Measurements from ENCODE around the gene FHIT.

The FHIT gene

DNA sequence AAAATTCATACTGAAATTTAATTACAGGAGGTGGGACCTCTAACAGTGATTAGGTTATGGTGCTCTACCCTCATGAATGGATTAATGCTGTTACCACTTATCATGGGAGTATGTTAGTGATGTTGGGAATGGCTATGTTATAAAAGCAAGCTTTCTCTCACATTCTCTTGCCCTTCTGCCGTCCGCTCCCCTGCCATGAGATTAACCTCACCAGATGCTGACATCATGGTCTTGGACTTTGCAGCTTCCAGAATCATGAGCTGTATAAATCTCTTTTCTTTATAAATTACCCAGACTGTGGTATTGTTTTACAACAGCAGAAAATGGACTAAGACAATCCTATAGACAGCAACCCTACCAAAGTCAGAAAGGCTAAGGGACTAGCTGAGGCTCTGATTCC, 884.8 kb downstream of the FHIT start:
- no peaks in the 10 kb centered on the region for H3K36me3 Mint-ChIP-seq (ENCODE audit: low read depth)
- no peaks in the 10 kb centered on the region for H3K4me1 Mint-ChIP-seq
- DNase-seq = no peak
- H3K27ac Mint-ChIP-seq = no peak overlapping the region
- H3K4me3 Mint-ChIP-seq = no peak overlapping the region
- TF ChIP-seq, protein P1, sequence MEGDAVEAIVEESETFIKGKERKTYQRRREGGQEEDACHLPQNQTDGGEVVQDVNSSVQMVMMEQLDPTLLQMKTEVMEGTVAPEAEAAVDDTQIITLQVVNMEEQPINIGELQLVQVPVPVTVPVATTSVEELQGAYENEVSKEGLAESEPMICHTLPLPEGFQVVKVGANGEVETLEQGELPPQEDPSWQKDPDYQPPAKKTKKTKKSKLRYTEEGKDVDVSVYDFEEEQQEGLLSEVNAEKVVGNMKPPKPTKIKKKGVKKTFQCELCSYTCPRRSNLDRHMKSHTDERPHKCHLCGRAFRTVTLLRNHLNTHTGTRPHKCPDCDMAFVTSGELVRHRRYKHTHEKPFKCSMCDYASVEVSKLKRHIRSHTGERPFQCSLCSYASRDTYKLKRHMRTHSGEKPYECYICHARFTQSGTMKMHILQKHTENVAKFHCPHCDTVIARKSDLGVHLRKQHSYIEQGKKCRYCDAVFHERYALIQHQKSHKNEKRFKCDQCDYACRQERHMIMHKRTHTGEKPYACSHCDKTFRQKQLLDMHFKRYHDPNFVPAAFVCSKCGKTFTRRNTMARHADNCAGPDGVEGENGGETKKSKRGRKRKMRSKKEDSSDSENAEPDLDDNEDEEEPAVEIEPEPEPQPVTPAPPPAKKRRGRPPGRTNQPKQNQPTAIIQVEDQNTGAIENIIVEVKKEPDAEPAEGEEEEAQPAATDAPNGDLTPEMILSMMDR (IDR thresholded peaks at IDR 0.05) = no peak
- peaks cover 8% of the 10 kb centered on the region for H3K27me3 Mint-ChIP-seq (ENCODE audit: low read depth, poor library complexity)
- H3K9me3 Mint-ChIP-seq = peaks cover 5% of the 10 kb centered on the region

DNA sequence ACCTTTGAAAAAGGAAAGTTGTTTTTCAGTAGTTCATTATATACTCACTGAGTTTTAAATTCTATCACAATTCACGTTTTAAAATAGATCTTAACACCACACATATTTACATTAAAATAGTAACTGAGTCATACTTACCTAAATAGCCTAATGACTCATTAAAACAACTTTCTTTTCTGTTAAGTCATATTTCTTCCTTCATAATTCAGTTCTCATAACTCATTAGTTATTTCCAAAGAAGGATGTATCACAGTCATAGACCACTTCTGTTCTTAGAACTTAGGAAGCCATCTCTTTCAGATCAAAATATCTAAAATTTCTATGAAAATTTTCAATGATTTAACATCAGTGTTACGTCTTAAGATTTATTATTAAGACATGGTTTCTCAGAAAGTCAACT, 885.9 kb downstream of the FHIT start:
- Mint-ChIP-seq H3K4me3 (no peak overlapping the region), H3K27ac (no peak overlapping the region), H3K4me1 (no peaks in the 10 kb centered on the region), H3K9me3 (peaks cover 5% of the 10 kb centered on the region), H3K27me3 (ENCODE audit: low read depth, poor library complexity) (peaks cover 8% of the 10 kb centered on the region), H3K36me3 (ENCODE audit: low read depth) (no peaks in the 10 kb centered on the region)
- TF ChIP-seq, protein P1 (IDR thresholded peaks at IDR 0.05) = no peak
- no peak for DNase-seq

DNA sequence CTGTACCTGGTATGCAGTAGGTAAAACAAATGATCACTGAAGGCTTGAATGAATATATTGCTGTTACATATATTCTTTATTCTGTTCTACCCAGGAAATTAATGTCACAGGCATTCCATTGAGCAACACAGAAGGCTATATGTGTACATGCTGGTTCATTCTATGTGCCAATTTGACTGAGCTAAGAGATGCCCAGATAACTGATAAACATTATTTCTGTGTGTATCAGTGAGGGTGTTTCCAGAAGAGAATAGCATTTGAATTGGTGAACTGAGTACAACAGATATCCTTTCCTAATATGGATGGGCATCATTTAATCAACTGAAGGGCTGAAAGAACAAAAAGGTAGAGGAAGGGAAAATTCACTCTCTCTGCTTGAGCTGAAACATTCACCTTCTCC, 886.8 kb downstream of the FHIT start:
- H3K27me3 Mint-ChIP-seq (ENCODE audit: low read depth, poor library complexity) = peaks cover 8% of the 10 kb centered on the region

DNA sequence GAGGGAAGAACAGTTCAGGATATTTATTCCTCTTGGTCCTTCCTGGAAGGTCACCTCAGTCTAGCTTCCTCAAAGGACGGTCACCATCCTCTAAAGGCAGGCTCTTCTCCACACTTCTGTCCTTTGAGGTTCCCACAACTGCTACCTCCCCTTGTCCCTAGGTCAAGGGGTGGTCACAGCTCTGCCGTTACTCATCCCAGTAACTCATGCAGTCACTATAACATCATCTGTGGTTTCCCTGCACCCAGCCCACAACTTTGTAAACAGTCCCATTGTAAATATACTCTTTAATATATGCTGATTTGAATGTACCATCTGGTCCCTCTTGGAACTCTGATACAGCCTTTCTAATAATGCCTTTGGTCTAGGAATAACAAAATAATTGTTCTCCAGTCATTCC, 887.4 kb downstream of the FHIT start:
- no peak for DNase-seq
- H3K36me3 Mint-ChIP-seq (ENCODE audit: low read depth) = no peaks in the 10 kb centered on the region
- H3K27me3 Mint-ChIP-seq (ENCODE audit: low read depth, poor library complexity) = peaks cover 8% of the 10 kb centered on the region
- no peak overlapping the region for H3K27ac Mint-ChIP-seq
- no peak overlapping the region for H3K4me3 Mint-ChIP-seq
- no peaks in the 10 kb centered on the region for H3K9me3 Mint-ChIP-seq
- TF ChIP-seq, protein P1 (IDR thresholded peaks at IDR 0.05) = no peak
- H3K4me1 Mint-ChIP-seq = no peaks in the 10 kb centered on the region

More for the DNA sequence above, 886.8 kb downstream of the FHIT start:
- Mint-ChIP-seq H3K4me3 (no peak overlapping the region), H3K4me1 (no peaks in the 10 kb centered on the region), H3K9me3 (peaks cover 3% of the 10 kb centered on the region), H3K36me3 (ENCODE audit: low read depth) (no peaks in the 10 kb centered on the region), H3K27ac (no peak overlapping the region)
- no peak for DNase-seq
- TF ChIP-seq, protein P1 (IDR thresholded peaks at IDR 0.05) = no peak

DNA sequence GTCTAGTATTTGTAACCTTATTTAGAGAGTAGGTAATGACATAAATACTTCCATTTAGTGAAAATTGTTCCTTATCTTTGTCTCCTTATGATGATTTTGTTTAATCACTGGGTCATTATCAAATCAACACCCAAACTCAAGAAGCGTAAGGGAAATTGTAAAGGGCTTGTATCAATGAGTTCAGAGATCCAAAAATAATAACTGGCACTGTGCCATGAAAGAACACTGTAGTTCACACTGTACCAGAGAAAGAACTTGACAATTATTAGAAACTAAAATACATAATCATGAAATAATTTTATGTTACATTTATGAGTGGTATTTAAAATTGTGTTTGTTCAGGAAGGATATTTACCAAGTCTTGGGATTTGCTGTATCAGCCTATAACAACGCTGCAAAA, 895.4 kb downstream of the FHIT start:
- no peak for DNase-seq
- H3K4me3 Mint-ChIP-seq = no peak overlapping the region
- no peaks in the 10 kb centered on the region for H3K9me3 Mint-ChIP-seq
- H3K4me1 Mint-ChIP-seq = no peaks in the 10 kb centered on the region
- no peaks in the 10 kb centered on the region for H3K36me3 Mint-ChIP-seq (ENCODE audit: low read depth)
- H3K27me3 Mint-ChIP-seq (ENCODE audit: low read depth, poor library complexity) = peaks cover 3% of the 10 kb centered on the region
- H3K27ac Mint-ChIP-seq = no peak overlapping the region
- TF ChIP-seq, protein P1 (IDR thresholded peaks at IDR 0.05) = no peak

DNA sequence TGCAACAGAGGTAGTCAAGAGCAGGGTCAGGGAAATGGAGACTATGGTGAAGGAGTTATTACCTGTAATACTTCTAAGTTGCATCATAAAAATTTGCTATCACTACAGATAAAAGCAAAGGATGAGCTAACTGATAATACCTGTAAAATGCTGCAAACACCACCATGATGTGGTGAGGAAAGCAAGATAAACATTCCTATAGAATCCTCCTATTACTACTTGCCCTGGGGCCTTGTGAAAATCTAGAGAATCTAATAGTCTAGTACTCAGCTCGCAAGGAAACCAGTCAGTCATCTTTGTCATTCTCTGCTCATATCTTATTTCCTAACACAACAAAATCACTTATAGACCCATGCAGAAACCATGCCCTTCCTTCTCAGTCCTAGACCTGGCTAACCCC, 899.8 kb downstream of the FHIT start:
- Mint-ChIP-seq H3K27ac (no peak overlapping the region), H3K9me3 (no peaks in the 10 kb centered on the region), H3K36me3 (ENCODE audit: low read depth) (no peaks in the 10 kb centered on the region), H3K4me1 (no peaks in the 10 kb centered on the region), H3K27me3 (ENCODE audit: low read depth, poor library complexity) (peaks cover 2% of the 10 kb centered on the region), H3K4me3 (no peak overlapping the region)
- TF ChIP-seq, protein P1 (IDR thresholded peaks at IDR 0.05) = no peak
- no peak for DNase-seq
